ENCODE data around the gene LONP2.

DNA sequence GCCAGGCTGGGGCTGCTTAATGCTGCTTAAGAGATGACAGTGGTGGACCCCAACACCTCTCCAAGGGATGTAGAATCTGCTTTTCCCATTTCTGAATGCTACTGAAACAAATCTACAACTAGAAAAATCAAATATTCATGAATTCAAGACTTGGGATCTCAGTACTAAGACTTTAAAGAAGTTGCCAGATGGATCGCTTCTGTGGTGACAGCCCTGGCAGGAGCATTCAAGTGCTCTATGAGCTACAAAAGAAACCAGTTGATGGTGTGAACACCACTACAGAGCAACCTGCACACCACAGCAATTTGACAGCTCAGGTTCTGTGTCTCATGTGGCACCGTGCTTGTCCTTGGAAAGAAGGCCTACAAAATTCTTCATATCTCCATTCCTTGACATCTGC is 98.5 kb downstream of the LONP2 start:
- TF ChIP-seq, protein P1, sequence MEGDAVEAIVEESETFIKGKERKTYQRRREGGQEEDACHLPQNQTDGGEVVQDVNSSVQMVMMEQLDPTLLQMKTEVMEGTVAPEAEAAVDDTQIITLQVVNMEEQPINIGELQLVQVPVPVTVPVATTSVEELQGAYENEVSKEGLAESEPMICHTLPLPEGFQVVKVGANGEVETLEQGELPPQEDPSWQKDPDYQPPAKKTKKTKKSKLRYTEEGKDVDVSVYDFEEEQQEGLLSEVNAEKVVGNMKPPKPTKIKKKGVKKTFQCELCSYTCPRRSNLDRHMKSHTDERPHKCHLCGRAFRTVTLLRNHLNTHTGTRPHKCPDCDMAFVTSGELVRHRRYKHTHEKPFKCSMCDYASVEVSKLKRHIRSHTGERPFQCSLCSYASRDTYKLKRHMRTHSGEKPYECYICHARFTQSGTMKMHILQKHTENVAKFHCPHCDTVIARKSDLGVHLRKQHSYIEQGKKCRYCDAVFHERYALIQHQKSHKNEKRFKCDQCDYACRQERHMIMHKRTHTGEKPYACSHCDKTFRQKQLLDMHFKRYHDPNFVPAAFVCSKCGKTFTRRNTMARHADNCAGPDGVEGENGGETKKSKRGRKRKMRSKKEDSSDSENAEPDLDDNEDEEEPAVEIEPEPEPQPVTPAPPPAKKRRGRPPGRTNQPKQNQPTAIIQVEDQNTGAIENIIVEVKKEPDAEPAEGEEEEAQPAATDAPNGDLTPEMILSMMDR (IDR thresholded peaks at IDR 0.05), result no peak
- TF ChIP-seq POLR2A (IDR thresholded peaks at IDR 0.05; ENCODE audit: low read depth), result no peak
- no peak for TF ChIP-seq POLR2AphosphoS5 (IDR thresholded peaks at IDR 0.05)
- no peak for TF ChIP-seq EP300 (IDR thresholded peaks at IDR 0.05)

Data from esophagus muscularis mucosa (tissue), 4 donors.